NCI-H1694 treated with DMSO at 0.1 percent for 48 hours (cell line): ENCODE measurements around the gene CPZ.
"Not testable (repeated sequence)": the region's sequence is repeated elsewhere in the genome, so short reads cannot be mapped to it uniquely, and the experiment has no call there.

Experiments used
- DNase-seq: peaks from one replicate; lab custom pipeline; 2025; lab: John Stamatoyannopoulos, UW

Gene CPZ

GRCh38 chr4:8557151-8558076 is 35.2 kb upstream of the CPZ start:
- DNase-seq = no peak

- DNase-seq = no peak
These were observed 34.2 kb upstream of the CPZ start for GRCh38 chr4:8558080-8558960.

GRCh38 chr4:8559011-8559410 is 33.6 kb upstream of the CPZ start:
- DNase-seq = no peak

- no peak for DNase-seq
These were observed 32.9 kb upstream of the CPZ start for GRCh38 chr4:8559524-8560264.

- DNase-seq = no peak
These were observed 32.1 kb upstream of the CPZ start for GRCh38 chr4:8560265-8561047.

- no peak for DNase-seq
These were observed 28.0 kb upstream of the CPZ start for GRCh38 chr4:8564595-8564994.

- no peak for DNase-seq
These were observed 24.4 kb upstream of the CPZ start for GRCh38 chr4:8568068-8568668.

- DNase-seq = no peak
These were observed 22.4 kb upstream of the CPZ start for GRCh38 chr4:8570201-8570600.

GRCh38 chr4:8571702-8572685 is 20.6 kb upstream of the CPZ start:
- DNase-seq = no peak

GRCh38 chr4:8573266-8573665 is 19.3 kb upstream of the CPZ start:
- DNase-seq = no peak

- DNase-seq = no peak
These were observed 17.7 kb upstream of the CPZ start for GRCh38 chr4:8574796-8575370.

- DNase-seq = no peak
These were observed 17.1 kb upstream of the CPZ start for GRCh38 chr4:8575457-8575856.

- DNase-seq = not testable (repeated sequence)
These were observed 16.0 kb upstream of the CPZ start for GRCh38 chr4:8576591-8576990.

GRCh38 chr4:8577046-8577445 is 15.5 kb upstream of the CPZ start:
- no peak for DNase-seq

GRCh38 chr4:8577972-8578371 is 14.6 kb upstream of the CPZ start:
- no peak for DNase-seq

GRCh38 chr4:8578717-8579116 is 13.8 kb upstream of the CPZ start:
- no peak for DNase-seq

GRCh38 chr4:8579526-8580320 is 12.8 kb upstream of the CPZ start:
- no peak for DNase-seq

GRCh38 chr4:8580321-8581093 is 12.1 kb upstream of the CPZ start, which contains the start of gene GPR78:
GPR78 (plus strand) TSS chr4:8580392; CDS start chr4:8580983, 591 bp downstream.
- no peak for DNase-seq
